A673 (cell line): ENCODE results near the gene TMCC1. TPM values are rescaled to one million over a fixed set of nuclear protein-coding genes. Genes with fewer than 3 reads are reported as not detected.

Experiments used
- BruUV-seq: library from RNA; stranded (reverse); fragments of 400-500 nt; replicated peaks from 2 replicates; lab custom pipeline; 2021; lab: Mats Ljungman, UMichigan
- CTCF ChIA-PET: fragments of 300-600 bp; sonication (Branson Sonifier 250); formaldehyde crosslinking; loops from one replicate; lab custom pipeline; 2022; ENCODE audit warnings: antibody characterized with exemption; lab: Charles Lee
- POLR2A ChIA-PET: fragments of 300-600 bp; sonication (Branson Sonifier 250); formaldehyde crosslinking; loops from one replicate; lab custom pipeline; 2022; ENCODE audit warnings: antibody characterized with exemption; ENCODE audit not compliant: low non-redundant PET; lab: Charles Lee
- DNase-seq: peaks from one replicate; pipeline ENCODE4 v3.0.0-alpha.2; 2015; ENCODE audit warnings: low spot score
- H3K27ac ChIP-seq: fragments of 200-600 bp; sonication (generic); 2 replicates; pipeline ENCODE4 v1.5.1; 2016; ENCODE audit warnings: mixed run types, low read depth, mild to moderate bottlenecking, mixed read lengths, antibody characterized with exemption, low read length; ENCODE audit not compliant: poor library complexity, severe bottlenecking
- H3K27me3 ChIP-seq: fragments of 200-600 bp; sonication (generic); replicated peaks from 2 replicates; pipeline ENCODE4 v1.6.1; 2017; ENCODE audit warnings: mixed run types, low read depth, mild to moderate bottlenecking, mixed read lengths, antibody characterized with exemption, low read length; ENCODE audit not compliant: insufficient read depth, poor library complexity
- H3K36me3 ChIP-seq: fragments of 200-600 bp; sonication (generic); 2 replicates; pipeline ENCODE4 v1.6.1; 2016; ENCODE audit warnings: mixed run types, mild to moderate bottlenecking, mixed read lengths, antibody characterized with exemption, low read length; ENCODE audit not compliant: insufficient read depth, poor library complexity, severe bottlenecking
- H3K4me1 ChIP-seq: fragments of 200-600 bp; sonication (generic); 2 replicates; pipeline ENCODE4 v1.6.1; 2017; ENCODE audit warnings: mixed run types, mild to moderate bottlenecking, mixed read lengths, antibody characterized with exemption, low read length; ENCODE audit not compliant: insufficient read depth, poor library complexity, severe bottlenecking
- H3K4me3 ChIP-seq: fragments of 200-600 bp; sonication (generic); 2 replicates; pipeline ENCODE4 v1.5.1; 2016; ENCODE audit warnings: low read depth, mixed run types, mild to moderate bottlenecking, mixed read lengths, low read length; ENCODE audit not compliant: poor library complexity, severe bottlenecking
- H3K9me3 ChIP-seq: fragments of 200-600 bp; sonication (generic); 2 replicates; pipeline ENCODE4 v1.6.1; 2016; ENCODE audit warnings: mixed run types, low read depth, mild to moderate bottlenecking, mixed read lengths, antibody characterized with exemption, low read length; ENCODE audit not compliant: poor library complexity, severe bottlenecking
- EZH2 ChIP-seq: fragments of 200-600 bp; sonication (generic); IDR thresholded peaks from 2 replicates; pipeline ENCODE4 v1.6.1; 2017; ENCODE audit warnings: borderline replicate concordance, low read depth, mild to moderate bottlenecking, mixed read lengths, antibody characterized with exemption, low read length; ENCODE audit not compliant: poor library complexity, severe bottlenecking
- intact Hi-C: fragments of 100-400 bp; cut with micrococcal nuclease; formaldehyde crosslinking; loops from one replicate; pipeline ENCODE4 v1.10.0; 2022; ENCODE audit not compliant: unreplicated experiment
- total RNA-seq: library from RNA; stranded (reverse); gene quantifications from 2 replicates; pipeline ENCODE4 v1.2.3, GENCODE V29; 2021
- TF ChIP-seq, protein P1 (sequence below): fragments of 300-800, 200-600 bp; sonication (generic); conservative IDR thresholded peaks from 2 replicates; pipeline ENCODE4 v1.5.1; 2017; ENCODE audit warnings: low read depth, mild to moderate bottlenecking, antibody characterized with exemption, low read length, moderate library complexity, mixed read lengths

Gene TMCC1
- total RNA-seq, 1 experiment from 2014 or later = 29.4 TPM

DNA sequence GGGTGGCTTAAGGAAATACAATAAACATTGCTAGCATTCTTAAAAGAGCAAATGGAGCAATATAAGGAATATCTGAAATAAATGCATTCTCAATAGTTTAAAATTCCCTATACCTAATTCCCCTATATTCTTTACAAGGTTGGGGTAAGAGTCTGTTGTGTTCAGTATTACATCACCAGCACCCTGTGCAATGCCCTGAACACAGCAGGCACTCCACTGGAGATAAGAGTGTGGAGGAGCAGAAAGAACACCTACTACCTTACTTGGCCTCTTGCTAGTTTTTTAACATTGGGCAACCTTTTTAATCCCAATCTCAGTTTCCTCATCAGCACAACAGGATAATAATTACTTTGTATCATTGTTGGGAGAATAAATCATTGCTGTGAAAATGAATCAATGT is 146.9 kb downstream of the TMCC1 start:
- Histone ChIP-seq H3K36me3 (no peaks in the 10 kb centered on the region), H3K27me3 (no peaks in the 10 kb centered on the region), H3K9me3 (no peaks in the 10 kb centered on the region), H3K4me1 (peaks cover 10% of the 10 kb centered on the region), H3K27ac (no peak overlapping the region), H3K4me3 (no peak overlapping the region)
- intact Hi-C loops = no loop called here
- TF ChIP-seq EZH2 = no peak
- TF ChIP-seq, protein P1, sequence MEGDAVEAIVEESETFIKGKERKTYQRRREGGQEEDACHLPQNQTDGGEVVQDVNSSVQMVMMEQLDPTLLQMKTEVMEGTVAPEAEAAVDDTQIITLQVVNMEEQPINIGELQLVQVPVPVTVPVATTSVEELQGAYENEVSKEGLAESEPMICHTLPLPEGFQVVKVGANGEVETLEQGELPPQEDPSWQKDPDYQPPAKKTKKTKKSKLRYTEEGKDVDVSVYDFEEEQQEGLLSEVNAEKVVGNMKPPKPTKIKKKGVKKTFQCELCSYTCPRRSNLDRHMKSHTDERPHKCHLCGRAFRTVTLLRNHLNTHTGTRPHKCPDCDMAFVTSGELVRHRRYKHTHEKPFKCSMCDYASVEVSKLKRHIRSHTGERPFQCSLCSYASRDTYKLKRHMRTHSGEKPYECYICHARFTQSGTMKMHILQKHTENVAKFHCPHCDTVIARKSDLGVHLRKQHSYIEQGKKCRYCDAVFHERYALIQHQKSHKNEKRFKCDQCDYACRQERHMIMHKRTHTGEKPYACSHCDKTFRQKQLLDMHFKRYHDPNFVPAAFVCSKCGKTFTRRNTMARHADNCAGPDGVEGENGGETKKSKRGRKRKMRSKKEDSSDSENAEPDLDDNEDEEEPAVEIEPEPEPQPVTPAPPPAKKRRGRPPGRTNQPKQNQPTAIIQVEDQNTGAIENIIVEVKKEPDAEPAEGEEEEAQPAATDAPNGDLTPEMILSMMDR = no peak
- BruUV-seq = no TSS peak
- POLR2A ChIA-PET = no interaction called here
- DNase-seq = no peak
- CTCF ChIA-PET = no interaction called here

DNA sequence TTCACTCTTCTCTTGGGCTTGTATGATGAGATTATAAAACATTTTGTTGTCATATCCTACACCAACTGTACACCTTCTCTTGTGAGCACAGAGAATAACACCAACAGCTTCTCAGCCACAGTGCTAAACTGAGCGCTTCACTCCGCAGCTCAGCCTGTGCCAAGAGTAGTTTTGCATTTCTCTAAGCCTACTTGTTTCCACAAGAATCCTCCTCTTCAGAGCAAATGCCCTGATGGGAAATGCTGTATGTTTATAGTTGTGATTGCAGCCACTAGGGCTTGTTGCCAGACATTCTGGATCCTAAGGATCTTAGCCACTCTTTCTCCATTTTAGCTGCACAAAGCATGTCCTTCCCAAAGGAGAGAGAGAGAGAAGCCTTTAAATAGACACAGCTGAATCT is 148.3 kb downstream of the TMCC1 start:
- Histone ChIP-seq H3K27ac (no peak overlapping the region), H3K27me3 (no peaks in the 10 kb centered on the region), H3K4me3 (no peak overlapping the region), H3K4me1 (peaks cover 10% of the 10 kb centered on the region), H3K36me3 (no peaks in the 10 kb centered on the region), H3K9me3 (no peaks in the 10 kb centered on the region)
- ChIA-PET CTCF (no interaction called here), POLR2A (no interaction called here)
- DNase-seq = no peak
- TF ChIP-seq, protein P1 = no peak
- no peak for TF ChIP-seq EZH2
- BruUV-seq = no TSS peak
- intact Hi-C loops = no loop called here

DNA sequence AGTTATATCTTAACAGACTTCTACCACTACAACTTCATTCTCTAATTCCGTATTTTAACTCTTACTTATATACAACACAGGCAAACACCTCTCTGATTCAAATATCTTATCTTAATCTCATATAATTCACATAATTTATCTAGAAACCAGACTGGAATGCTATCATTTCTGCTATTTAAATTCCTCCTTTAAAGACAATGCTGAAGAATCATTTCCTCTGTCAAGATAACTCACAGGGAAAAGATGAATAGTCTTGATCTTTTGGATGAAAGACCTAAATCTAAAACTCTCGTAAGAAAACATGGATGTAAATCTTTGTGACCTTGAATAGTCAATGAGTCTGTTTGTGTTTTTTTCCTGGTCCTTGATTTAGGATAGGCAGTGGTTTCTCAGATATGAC is 151.7 kb downstream of the TMCC1 start:
- H3K36me3 ChIP-seq = no peaks in the 10 kb centered on the region
- CTCF ChIA-PET = no interaction called here

More for the DNA sequence above, 151.7 kb downstream of the TMCC1 start:
- Histone ChIP-seq H3K9me3 (no peaks in the 10 kb centered on the region), H3K27me3 (no peaks in the 10 kb centered on the region), H3K27ac (no peak overlapping the region), H3K4me3 (no peak overlapping the region), H3K4me1 (peaks cover 3% of the 10 kb centered on the region)
- intact Hi-C loops = no loop called here
- TF ChIP-seq, protein P1 = no peak
- TF ChIP-seq EZH2 = no peak
- BruUV-seq = no TSS peak
- no peak for DNase-seq
- POLR2A ChIA-PET = no interaction called here
